ENCODE measurements around the gene CREBRF.
"Not testable (repeated sequence)": the region's sequence is repeated elsewhere in the genome, so short reads cannot be mapped to it uniquely, and the experiment has no call there.

CREBRF gene, protein sequence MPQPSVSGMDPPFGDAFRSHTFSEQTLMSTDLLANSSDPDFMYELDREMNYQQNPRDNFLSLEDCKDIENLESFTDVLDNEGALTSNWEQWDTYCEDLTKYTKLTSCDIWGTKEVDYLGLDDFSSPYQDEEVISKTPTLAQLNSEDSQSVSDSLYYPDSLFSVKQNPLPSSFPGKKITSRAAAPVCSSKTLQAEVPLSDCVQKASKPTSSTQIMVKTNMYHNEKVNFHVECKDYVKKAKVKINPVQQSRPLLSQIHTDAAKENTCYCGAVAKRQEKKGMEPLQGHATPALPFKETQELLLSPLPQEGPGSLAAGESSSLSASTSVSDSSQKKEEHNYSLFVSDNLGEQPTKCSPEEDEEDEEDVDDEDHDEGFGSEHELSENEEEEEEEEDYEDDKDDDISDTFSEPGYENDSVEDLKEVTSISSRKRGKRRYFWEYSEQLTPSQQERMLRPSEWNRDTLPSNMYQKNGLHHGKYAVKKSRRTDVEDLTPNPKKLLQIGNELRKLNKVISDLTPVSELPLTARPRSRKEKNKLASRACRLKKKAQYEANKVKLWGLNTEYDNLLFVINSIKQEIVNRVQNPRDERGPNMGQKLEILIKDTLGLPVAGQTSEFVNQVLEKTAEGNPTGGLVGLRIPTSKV

GRCh38 chr5:173055983-173056782 is at the start of gene CREBRF:
Gene CREBRF (plus strand): TSS chr5:173056352. CDS start chr5:173080776, 24,424 bp downstream.
- peak; percentile 97 for DNase-seq

GRCh38 chr5:173010021-173010420 is 46.1 kb upstream of the CREBRF start:
- no peak for DNase-seq

DNA sequence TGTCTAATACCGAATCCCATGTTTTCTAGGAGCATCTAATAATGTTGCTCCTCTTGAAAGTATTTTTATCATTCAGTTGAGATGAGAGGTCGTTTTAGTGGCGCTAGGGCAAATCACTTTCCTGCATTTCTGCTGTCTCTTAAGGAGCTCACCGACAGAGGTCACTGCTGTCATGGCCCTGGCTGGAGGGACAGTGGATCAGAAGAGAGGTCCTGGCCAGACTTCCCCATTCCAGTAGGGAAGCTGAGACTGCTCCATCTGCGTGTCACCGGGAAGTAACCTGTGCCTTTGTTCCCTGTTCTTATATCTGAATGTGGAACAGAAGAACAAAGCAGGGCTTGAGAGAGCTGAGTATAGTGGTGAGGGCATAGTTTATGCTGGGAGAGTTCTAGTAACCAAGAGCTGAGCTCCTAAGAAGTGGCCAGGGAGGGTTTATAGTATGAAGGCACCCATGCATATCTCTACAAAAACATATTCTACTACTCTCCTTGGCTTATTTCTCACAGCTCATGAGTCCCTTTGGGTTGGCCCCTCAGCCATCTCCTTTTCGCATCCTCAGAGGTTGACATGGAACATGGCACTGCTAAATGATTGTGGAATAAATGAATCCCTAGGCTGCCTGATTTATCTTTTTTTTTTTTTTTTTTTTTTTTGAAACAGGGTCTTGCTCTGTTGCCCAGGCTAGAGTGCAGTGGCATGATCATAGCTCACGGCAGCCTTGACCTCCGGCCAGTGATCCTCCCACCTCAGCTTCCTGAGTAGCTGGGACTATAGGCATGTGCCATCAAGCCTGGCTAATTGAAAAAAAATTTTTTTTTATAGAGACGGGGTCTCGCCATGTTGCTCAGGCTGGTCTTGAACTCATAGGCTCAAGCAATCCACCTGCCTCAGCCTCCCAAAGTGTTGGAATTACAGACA is 45.3 kb upstream of the CREBRF start:
- DNase-seq = no peak

GRCh38 chr5:173011566-173011965 is 44.6 kb upstream of the CREBRF start:
- no peak for DNase-seq

- DNase-seq = no peak
Observed at GRCh38 chr5:173012882-173013281, 43.3 kb upstream of the CREBRF start.

- DNase-seq = no peak
Observed at GRCh38 chr5:173014671-173015070, 41.5 kb upstream of the CREBRF start.

DNA sequence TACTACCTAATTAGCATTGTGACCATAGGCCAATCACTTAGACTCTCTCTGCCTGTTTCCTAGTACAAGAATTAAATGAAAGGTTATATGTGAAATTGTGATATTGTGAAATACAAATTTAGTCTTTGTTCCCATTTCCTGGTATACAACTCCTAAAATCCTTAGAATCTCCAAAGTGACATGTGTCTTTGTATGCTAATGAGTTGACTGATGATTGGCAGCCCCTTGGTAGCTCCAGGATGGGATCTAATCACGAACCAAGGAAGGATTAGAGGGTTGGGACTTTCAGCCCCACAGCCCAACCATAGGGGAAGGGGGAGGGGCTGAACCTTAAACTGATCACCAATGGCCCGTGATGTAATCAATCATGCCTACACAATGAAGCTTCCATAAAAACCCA is 41.0 kb upstream of the CREBRF start:
- DNase-seq = no peak

DNA sequence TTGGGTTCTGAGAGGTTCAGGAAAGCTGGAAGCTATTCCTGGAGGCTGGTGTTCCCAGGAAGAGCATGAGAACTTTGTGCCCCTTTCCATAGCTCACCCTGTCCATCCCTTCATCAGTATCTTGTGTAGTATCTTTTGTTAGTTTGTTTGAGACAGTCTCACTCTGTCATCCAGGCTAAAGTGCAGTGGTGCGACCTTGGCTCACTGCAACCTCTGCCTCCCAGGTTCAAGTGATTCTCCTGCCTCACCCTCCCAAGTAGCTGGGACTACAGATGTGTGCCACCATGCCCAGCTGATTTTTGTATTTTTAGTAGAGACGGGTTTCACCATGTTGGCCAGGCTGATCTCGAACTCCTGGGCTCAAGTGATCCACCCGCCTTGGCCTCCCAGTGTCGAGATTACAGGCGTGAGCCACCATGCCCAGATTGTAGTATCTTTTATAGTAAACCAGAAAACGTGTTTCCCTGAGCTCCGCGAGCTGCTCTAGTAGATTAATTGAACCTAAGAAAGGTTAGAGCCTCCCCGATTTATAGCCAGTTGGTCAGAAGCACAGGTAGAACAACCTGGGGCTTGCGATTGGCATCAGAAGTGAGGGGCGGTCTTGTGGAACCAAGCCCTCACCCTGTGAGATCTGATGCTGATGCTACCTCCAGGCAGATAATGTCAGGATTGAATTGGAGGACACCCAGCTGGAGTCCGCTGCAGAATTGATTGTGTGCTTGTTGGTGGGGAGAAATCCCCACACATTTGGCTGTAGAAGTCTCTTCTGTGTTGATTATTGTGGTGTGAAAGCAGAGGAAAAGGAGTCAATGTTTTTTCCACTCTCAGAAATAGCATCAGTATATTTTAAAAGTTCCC is 40.3 kb upstream of the CREBRF start:
- DNase-seq = no peak

- DNase-seq = no peak
Observed at GRCh38 chr5:173016598-173017046, 39.5 kb upstream of the CREBRF start.

GRCh38 chr5:173017087-173017486 is 39.1 kb upstream of the CREBRF start:
- not testable (repeated sequence) for DNase-seq

DNA sequence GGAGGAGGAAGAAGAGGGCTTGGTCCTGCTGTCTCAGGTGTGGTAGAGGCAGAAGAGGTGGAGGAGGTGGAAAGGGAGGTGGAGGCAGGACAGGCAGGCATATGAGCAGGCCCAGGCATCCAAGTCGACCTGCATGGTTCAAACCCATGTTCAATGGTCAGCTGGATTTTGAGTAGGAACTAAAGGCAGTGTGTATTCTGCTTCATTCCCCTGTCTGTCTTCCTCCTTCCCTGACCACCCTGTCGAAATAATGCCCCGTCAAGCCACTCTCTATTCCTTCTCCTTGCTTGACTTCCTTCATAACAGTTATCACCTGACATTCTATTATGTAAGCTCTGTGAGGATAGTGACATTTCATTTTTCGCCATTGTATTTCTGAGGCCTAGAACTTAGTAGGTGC is 37.8 kb upstream of the CREBRF start:
- no peak for DNase-seq

- DNase-seq = no peak
Observed at GRCh38 chr5:173020154-173020581, 36.0 kb upstream of the CREBRF start.

DNA sequence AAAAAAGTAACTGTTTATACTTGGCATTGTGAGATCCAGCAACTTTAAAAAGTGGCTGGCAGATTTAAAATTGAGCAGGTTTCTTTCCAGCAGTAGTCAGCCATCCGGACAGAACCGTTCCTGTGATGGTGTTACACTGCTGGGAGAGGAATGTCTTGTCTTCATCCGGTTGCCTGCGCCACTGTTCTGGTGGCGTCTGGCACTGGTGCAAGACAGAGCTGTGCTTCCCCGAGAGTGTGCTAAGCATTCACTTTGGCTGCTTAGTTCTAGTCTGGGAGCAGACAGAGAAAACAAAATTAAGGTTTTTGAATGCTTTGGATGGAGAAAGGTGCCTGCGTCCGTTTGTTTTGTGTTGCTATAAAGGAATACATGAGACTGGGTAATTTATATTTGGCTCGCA is 35.5 kb upstream of the CREBRF start:
- no peak for DNase-seq

DNA sequence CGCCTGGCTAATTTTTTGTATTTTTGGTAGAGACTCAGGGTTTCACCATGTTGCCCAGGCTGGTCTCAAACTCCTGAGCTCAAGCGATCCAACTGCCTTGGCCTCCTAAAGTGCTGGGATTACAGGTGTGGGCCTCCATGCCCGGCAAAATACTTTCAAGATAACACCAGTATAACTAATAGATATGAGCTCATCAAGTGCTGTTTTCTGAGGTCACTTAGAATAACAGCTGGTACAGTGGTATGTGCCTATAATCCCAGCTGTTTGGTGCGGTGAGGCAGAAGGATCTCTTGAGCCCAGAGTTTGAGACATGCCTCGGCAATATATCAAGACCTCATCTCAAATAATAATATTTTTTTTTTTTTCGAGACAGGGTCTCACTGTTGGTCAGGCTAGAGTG is 30.5 kb upstream of the CREBRF start:
- no peak for DNase-seq

DNA sequence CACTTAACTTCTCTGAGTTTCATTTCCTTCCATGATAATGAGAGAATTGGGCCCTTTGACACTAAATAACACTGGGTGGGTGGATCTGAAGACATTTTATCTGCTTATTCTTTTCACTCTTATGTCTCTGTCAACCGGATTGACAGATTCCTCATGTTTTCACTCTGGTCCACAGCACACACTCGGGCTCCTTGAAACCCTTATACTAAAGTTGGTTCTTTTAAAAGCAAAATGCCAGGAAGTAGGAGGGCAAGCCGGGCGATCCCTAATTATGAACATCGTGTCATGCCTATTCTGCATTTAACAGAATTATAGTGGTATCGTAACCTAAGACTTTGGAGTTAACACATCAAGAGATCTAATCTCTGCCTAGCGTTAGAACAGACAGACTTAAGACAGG is 28.2 kb upstream of the CREBRF start:
- DNase-seq = no peak

DNA sequence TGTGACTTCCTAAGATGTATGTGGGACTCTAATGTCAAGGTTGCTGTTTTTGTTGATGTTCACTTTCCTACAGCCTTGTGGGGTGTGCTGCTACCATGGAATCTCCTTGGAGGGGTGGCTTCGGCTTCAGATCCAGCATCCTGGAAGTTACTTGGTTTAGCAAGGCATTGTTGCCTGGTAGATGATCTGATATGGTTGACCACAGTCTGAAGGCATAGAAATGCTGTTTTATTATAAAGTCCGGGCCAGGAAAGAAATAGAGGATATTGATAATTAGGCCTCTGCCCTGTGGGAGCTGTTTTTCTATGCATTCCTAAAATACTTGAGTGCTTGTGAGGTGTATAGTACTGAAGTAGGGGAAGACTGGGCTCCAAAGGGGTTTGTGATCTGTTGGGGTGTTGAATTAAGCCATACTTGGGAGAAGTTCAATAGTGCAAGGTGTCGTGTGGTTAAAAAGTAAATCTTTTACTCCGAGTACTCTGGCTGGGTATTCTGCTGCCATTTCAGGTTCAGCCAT is 27.3 kb upstream of the CREBRF start:
- DNase-seq = no peak

DNA sequence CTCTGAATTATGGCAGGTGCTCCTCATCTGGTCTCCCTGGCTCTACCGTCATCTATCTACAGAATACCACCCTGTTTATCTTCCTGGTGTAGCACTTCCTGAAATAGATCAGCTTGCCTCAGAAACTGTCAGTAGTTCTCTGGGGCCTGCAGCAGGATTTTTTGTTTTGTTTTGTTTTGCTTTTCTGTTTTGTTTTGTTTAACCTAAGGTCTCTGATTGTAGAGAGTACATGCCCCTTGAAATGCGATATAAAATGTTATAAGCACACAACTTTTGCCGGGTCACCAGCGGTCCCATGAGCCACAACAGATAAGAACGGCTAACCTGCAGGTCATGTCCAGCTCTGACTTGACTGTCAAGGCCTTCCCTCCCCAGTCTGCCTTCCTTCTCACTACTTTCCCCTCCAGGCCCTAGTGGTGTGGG is 26.6 kb upstream of the CREBRF start:
- peak; percentile 65 for DNase-seq

DNA sequence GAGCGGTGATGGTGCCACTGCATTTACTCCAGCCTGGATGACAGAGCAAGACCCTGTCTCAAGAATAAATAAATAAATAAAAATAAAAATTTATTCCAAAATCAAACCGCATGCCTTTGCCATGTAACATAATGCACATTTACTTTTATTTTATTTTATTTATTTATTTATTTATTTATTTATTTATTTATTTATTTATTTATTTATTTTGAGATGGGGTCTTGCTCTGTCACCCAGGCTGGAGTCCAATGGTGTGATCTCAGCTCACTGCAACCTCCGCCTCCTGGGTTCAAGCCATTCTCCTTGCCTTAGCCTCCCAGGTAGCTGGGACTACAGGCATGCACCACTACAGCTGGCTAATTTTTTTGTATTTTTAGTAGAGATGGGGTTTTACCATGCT is 24.1 kb upstream of the CREBRF start:
- not testable (repeated sequence) for DNase-seq

GRCh38 chr5:173032730-173033129 is 23.4 kb upstream of the CREBRF start:
- DNase-seq = no peak

GRCh38 chr5:173033923-173034322 is 22.2 kb upstream of the CREBRF start:
- no peak for DNase-seq
